Duodenal mucosa (tissue), 2 donors: ENCODE measurements around the gene PTPN20.

Experiments used
- H3K27ac ChIP-seq: one replicate; pipeline ENCODE4 v1.7.0; 2013; ENCODE audit warnings: low read depth, low read length
- H3K27me3 ChIP-seq, 2 donors: one replicate each; pipeline ENCODE4 v1.7.0; 2013; ENCODE audit warnings: low read length in 2 of 2, control low read depth in 1 of 2; ENCODE audit not compliant: insufficient read depth in 2 of 2, control insufficient read depth in 1 of 2
- H3K36me3 ChIP-seq, 2 donors: one replicate each; pipeline ENCODE4 v1.7.0; 2013; ENCODE audit warnings: low read length in 2 of 2, control low read depth in 1 of 2; ENCODE audit not compliant: insufficient read depth in 2 of 2, control insufficient read depth in 1 of 2
- H3K4me1 ChIP-seq, 2 donors: one replicate each; pipeline ENCODE4 v1.7.0; 2013; ENCODE audit warnings: low read length in 2 of 2, control low read depth in 1 of 2; ENCODE audit not compliant: insufficient read depth in 2 of 2, control insufficient read depth in 1 of 2
- H3K4me3 ChIP-seq, 2 donors: one replicate each; pipeline ENCODE4 v1.7.0; 2013; ENCODE audit warnings: low read length in 2 of 2, low read depth in 1 of 2
- H3K9ac ChIP-seq, 2 donors: one replicate each; pipeline ENCODE4 v1.7.0; 2013; ENCODE audit warnings: low read length in 2 of 2, low read depth in 1 of 2
- H3K9me3 ChIP-seq, 2 donors: one replicate each; pipeline ENCODE4 v1.7.0; 2013; ENCODE audit warnings: low read length in 2 of 2, control low read depth in 1 of 2; ENCODE audit not compliant: control insufficient read depth in 1 of 2

Gene PTPN20

DNA sequence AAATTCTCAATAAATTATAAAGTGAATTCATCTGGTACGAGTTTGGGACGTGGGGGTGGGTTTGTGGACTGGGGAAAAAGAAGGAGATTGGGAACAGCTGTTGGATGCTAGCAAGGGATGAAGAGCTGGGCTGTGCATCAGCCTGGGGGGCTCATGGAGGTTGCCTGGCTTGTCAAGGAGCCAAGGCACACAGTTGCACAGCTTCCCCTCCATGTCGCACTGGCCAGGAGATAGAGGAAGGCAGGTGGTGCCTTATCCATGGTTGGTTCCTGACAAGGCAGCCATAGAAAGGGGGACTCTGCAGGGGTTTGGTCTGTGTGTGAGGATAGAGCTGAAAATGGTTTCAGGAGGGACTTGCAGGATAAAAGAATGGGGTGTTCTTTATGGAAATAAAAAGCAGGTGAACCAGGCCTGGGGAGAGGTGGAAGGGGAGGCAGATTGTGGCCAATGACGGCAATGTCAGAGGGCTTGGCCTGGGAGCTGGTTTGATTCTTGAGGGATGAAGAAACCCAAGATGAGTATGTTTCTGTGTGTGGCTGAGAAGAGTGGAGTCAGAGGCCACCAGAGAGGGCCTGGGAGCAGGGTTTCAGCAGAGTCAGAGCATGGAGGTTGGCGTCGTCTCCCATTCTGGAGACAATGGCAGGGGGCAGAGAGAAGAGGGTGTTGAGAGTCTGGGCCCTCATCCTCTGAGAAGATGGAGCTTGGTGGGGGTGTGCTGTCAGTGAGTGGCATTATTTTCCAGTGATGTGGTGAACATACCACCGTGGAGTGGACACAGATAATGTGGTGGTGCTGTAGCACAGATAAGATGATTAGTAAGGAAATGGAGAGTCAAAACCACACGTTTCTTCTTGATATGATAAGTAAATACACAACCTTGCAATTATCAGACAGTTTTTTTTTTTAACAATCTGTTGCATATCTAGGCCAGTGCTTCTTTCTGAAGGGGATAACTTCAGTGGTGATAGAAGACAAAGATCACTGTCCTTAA is 108.2 kb downstream of the PTPN20 start:
- Histone ChIP-seq H3K27ac (no peak overlapping the region), H3K36me3 (no peaks in the 10 kb centered on the region), H3K9me3 (no peaks in the 10 kb centered on the region), H3K4me3 (no peak overlapping the region), H3K4me1 (no peaks in the 10 kb centered on the region), H3K9ac (no peak overlapping the region), H3K27me3 (no peaks in the 10 kb centered on the region)

DNA sequence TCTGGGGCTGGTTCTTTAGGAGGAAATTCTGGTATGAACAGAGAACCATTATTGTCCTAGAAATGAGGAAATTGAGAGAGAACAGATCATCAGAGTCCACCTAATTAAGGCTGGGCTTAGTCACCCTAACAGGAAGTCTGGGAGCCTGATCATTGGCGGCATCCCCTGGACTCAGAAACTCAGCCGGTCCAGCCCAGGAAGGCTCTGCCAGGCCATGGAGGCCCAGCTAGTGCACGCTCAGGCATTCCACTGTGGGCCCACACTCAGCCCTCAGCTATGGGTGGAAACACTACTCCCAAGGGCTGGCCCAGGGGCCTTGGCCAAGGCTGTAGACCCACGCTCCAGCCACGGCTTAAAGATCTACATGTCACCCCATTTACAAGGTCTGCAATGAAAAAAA is 109.2 kb downstream of the PTPN20 start:
- Histone ChIP-seq H3K27ac (no peak overlapping the region), H3K9ac (no peak overlapping the region), H3K4me1 (no peaks in the 10 kb centered on the region), H3K36me3 (no peaks in the 10 kb centered on the region), H3K4me3 (no peak overlapping the region), H3K9me3 (no peaks in the 10 kb centered on the region), H3K27me3 (no peaks in the 10 kb centered on the region)

DNA sequence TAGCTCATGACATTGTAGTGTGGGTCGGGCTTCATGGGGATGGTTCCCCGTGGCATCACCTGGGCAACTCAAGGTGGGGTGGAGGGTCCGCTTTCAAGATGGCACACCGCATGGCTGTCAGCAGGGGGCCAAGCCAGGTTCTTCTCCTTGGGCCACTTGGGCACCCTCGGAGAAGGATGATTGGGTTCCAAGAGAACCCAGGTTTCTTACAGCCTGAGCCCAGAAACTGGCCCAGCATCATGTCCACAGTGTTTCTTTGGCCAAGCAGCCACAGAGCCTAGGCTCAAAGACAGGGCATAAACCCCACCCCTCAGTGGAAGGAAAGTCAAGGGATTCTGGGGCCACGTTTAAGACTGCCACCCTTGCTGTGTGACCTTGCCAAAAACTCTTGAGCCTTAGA is 110.6 kb downstream of the PTPN20 start:
- Histone ChIP-seq H3K4me1 (no peaks in the 10 kb centered on the region), H3K4me3 (no peak overlapping the region), H3K36me3 (no peaks in the 10 kb centered on the region), H3K27ac (no peak overlapping the region), H3K9me3 (no peaks in the 10 kb centered on the region), H3K27me3 (no peaks in the 10 kb centered on the region), H3K9ac (no peak overlapping the region)

DNA sequence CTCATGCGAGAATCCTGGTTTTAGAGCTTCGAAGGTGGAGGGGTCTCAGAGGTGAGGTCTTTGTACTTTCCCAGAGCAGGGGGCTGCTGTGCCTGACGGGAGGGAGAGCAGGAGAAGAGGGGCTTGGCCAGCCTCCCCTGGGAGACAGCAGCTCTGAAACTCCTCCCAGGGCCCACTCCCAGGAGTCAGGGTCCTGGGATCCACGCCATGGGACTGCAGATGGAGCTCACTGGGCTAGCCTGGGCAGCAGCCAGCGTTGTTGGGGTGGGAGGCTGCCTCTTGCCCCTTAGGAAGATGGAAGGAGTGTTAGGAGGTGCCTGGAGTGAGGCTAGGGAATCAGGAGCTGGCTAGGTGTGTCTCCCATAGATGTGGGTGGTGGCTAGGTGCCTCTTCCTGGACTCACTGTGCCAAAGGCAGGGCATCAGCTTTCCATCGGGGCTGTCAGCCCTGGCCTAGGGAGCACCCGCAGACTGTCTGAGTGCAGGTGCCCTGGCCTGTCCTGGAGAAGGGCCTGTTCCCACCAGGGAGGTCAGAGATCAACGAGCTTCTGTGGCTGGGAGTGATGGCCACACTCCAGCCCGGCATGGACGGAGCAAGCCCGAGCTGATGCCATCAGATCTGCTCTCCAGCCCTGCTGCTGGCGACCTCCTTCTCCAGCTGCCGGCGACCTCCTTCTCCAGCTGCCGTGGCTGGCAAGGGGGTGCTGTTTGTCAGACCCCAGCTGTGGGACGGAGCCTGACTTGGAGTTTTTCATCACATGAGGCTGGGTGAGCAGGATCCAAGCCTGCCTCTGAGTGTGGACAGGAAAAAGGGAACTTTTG is 111.3 kb downstream of the PTPN20 start:
- Histone ChIP-seq H3K4me1 (no peaks in the 10 kb centered on the region), H3K27ac (no peak overlapping the region), H3K4me3 (no peak overlapping the region), H3K36me3 (no peaks in the 10 kb centered on the region), H3K27me3 (no peaks in the 10 kb centered on the region), H3K9me3 (no peaks in the 10 kb centered on the region), H3K9ac (no peak overlapping the region)

DNA sequence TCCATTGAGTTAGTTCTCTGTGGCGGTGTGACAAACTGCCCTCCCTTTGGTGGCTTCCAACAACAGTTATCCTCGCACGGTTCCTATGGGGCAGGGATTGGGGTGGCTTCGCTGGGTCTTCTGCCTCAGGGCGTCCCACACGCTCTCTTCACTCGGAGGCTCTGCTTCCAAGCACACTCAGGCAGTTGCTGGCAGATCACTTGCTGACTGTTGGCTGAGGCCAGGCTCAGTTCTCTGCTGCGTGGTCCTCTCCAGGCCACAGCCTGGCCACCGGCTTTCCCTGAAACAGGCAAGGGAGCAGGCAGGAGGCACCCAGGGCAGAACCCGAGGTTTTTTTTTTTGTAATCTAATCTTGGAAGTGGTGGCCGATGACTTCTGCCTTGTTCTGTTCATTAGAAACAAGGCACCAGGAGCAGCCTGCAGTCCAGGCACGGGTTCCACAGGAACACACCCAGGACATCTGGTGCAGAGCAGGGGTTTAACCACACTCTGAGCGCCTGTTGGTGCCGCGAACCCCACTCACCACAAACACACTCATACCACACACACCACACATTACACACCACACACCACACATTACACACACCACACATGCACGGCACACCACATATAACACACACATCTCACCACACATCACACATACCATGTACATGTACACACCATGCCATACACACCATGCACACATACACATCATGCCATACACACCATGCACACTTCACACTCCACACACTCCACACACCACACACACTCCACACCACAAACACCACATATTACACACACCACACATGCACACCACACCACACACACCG is 112.2 kb downstream of the PTPN20 start:
- Histone ChIP-seq H3K4me1 (no peaks in the 10 kb centered on the region), H3K36me3 (no peaks in the 10 kb centered on the region), H3K27ac (no peak overlapping the region), H3K27me3 (no peaks in the 10 kb centered on the region), H3K4me3 (no peak overlapping the region), H3K9me3 (no peaks in the 10 kb centered on the region), H3K9ac (no peak overlapping the region)

DNA sequence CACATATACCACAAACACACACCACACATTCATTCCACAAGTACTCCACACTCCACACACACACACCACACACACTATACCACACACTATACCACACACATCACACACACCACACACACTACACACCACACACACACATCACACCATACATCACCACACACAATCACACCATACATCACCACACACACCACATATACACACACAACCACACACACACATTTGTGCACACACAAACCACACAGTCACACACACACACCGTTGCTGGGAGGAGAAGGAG is 112.8 kb downstream of the PTPN20 start:
- H3K36me3 ChIP-seq, result no peaks in the 10 kb centered on the region
- no peak overlapping the region for H3K27ac ChIP-seq
- H3K9ac ChIP-seq, result no peak overlapping the region
- H3K27me3 ChIP-seq, result no peaks in the 10 kb centered on the region
- no peaks in the 10 kb centered on the region for H3K9me3 ChIP-seq
- no peak overlapping the region for H3K4me3 ChIP-seq
- no peaks in the 10 kb centered on the region for H3K4me1 ChIP-seq

DNA sequence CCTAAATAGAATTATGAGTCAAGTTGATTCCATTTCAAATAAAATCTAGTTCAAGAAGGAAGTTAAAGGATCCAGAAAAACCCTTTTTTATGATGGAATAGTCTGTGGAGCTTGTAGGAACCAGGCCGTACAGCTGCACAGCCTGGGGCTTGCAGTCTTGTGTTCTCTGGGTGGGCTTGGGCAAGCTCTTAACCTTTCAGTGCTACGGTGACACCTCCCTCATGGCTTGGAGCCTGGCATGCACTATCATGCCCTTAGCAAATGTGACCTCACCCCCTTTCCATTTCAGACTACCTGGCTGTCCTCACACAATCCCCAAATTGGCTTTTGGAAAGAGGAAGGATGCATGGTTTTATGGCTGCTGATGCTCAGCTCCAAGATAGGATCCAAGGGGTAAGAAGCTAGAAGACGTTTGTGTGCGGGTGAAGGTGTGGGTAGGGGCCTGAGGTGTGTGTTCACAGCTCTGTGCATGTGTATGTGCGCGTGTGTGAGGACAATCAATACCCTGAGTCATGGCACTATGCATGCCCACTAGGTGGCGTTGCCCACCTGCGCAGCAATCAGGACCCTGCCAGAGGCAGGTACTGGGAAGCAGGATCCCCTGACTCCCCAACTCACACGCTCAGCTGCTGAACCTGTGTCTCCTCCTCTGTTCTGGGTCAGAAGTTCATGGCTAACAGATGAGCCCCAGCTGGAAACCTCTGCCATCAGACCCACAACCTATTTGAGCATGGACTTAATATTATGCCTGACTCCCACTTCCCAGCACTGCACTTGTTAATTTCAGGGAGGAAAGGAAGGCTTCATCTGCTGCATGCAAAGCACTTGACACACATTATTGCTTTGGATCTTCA is 113.4 kb downstream of the PTPN20 start:
- no peak overlapping the region for H3K9ac ChIP-seq
- no peaks in the 10 kb centered on the region for H3K36me3 ChIP-seq
- H3K4me3 ChIP-seq, result no peak overlapping the region
- no peaks in the 10 kb centered on the region for H3K9me3 ChIP-seq
- H3K27me3 ChIP-seq, result no peaks in the 10 kb centered on the region
- H3K27ac ChIP-seq, result no peak overlapping the region
- H3K4me1 ChIP-seq, result no peaks in the 10 kb centered on the region

DNA sequence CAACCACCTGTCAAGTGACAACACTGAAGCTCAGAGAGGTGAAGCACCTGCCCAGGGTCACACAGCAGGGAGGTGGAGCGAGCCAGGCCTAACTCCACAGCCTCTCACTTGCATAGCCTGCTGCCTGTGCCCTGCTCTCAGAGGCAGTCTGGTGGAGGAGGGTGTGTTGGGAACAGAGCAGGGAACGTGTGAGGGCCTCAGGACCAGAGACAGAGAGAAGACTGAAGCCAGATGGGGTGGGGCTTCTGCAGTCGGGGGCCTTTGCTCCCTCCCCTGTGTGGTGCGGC is 114.0 kb downstream of the PTPN20 start:
- H3K27me3 ChIP-seq, result no peaks in the 10 kb centered on the region
- H3K9ac ChIP-seq, result no peak overlapping the region
- no peak overlapping the region for H3K27ac ChIP-seq
- no peak overlapping the region for H3K4me3 ChIP-seq
- no peaks in the 10 kb centered on the region for H3K9me3 ChIP-seq
- H3K4me1 ChIP-seq, result no peaks in the 10 kb centered on the region
- no peaks in the 10 kb centered on the region for H3K36me3 ChIP-seq

DNA sequence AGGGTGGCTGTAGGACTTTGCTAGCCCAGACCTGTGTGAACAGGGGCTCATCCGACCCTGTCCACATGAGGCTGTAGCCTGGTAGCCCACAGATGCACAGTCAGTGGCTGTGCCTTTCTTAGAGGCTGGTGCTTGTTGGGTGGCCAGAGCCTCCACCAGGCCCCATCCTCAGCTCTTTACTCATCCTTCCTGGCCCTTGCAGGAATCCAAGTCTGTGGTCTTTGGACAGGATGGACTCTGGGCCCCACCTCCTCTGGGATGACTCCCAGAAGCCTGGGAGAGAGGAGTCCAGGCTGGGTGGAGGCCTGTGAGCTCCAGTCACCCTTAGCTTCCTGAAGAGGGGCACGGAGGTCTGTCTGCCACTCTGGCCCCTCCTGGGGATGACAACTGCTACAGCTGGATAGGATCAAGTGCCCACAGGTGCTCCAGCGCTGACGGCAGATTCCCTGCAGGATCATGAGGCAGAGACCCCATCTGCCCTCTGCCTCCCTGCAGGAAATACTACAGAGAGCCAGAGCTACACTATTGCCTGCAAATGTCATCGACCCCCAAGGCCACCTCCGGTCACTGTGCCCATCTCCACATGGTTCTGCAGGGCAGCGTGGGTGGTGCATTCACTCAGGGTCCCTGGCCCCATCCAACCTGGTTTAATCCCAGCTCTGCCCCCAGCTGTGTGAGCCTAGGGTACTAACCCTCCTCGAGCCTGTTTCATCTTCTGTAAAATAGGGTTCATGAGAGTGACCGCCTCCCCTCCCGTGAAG is 114.5 kb downstream of the PTPN20 start:
- Histone ChIP-seq H3K9me3 (no peaks in the 10 kb centered on the region), H3K4me3 (no peak overlapping the region), H3K9ac (no peak overlapping the region), H3K27me3 (no peaks in the 10 kb centered on the region), H3K36me3 (no peaks in the 10 kb centered on the region), H3K4me1 (no peaks in the 10 kb centered on the region), H3K27ac (no peak overlapping the region)
